Bronchial epithelial cell (primary cell): ENCODE data around the gene THOC6. TPM values are rescaled to one million over a fixed set of nuclear protein-coding genes. Genes with fewer than 3 reads are reported as not detected.
A peak's percentile ranks its signal among the peaks of the same experiment; 100 is the strongest.

Source experiments
- DNase-seq: peaks from one replicate; pipeline ENCODE4 v3.0.0-alpha.2; 2010; ENCODE audit warnings: low read depth
- FAIRE-seq: peaks from 2 replicates; lab custom pipeline; 2011; peaks lifted over from hg19 to GRCh38; lab: Jason Lieb, UNC
- H3K27me3 ChIP-seq: 2 replicates; pipeline ENCODE4 v1.5.1; 2011; ENCODE audit warnings: low read length; ENCODE audit not compliant: control insufficient read depth, insufficient read depth
- H3K36me3 ChIP-seq: 2 replicates; pipeline ENCODE4 v1.5.1; 2011; ENCODE audit warnings: low read length; ENCODE audit not compliant: control insufficient read depth, insufficient read depth
- H3K4me3 ChIP-seq: 2 replicates; pipeline ENCODE4 v1.5.1; 2011; ENCODE audit warnings: mild to moderate bottlenecking, low read depth, low read length, control low read depth
- CTCF ChIP-seq: IDR thresholded peaks from 2 replicates; pipeline ENCODE4 v1.5.1; 2011; ENCODE audit warnings: mild to moderate bottlenecking, moderate library complexity, low read length, control low read depth, inconsistent platforms; ENCODE audit not compliant: insufficient read depth, severe bottlenecking
- total RNA-seq: library from RNA; depleted of rRNA; stranded (reverse); fragments of >200 nt; gene quantifications from 2 replicates; pipeline ENCODE4 v1.2.1, GENCODE V29; 2014

Gene THOC6
- total RNA-seq, 1 donor from 2014 or later: 28.4 TPM

- TF ChIP-seq CTCF: no peak
- Histone ChIP-seq H3K36me3 (no peaks in the 10 kb centered on the region), H3K4me3 (no peak overlapping the region), H3K27me3 (peaks cover 2% of the 10 kb centered on the region)
- DNase-seq (no peak), FAIRE-seq (no peak)
Observed at GRCh38 chr16:2982402-2982801, 41.4 kb upstream of the THOC6 start.

- TF ChIP-seq CTCF: peak; percentile 81
- FAIRE-seq (no peak), DNase-seq (peak; percentile 67)
- peaks cover 2% of the 10 kb centered on the region for H3K27me3 ChIP-seq
- peak overlapping the region; percentile 18 for H3K4me3 ChIP-seq
- no peaks in the 10 kb centered on the region for H3K36me3 ChIP-seq
Observed at GRCh38 chr16:2983706-2984136, 40.1 kb upstream of the THOC6 start.

- DNase-seq (no peak), FAIRE-seq (no peak)
- H3K36me3 ChIP-seq: no peaks in the 10 kb centered on the region
- TF ChIP-seq CTCF: no peak
- no peak overlapping the region for H3K4me3 ChIP-seq
- H3K27me3 ChIP-seq: peaks cover 7% of the 10 kb centered on the region
Observed at GRCh38 chr16:2985462-2985861, 38.4 kb upstream of the THOC6 start.

- Histone ChIP-seq H3K4me3 (no peak overlapping the region), H3K27me3 (peaks cover 7% of the 10 kb centered on the region), H3K36me3 (no peaks in the 10 kb centered on the region)
- FAIRE-seq (no peak), DNase-seq (no peak)
- TF ChIP-seq CTCF: no peak
Observed at GRCh38 chr16:2985893-2986355, 37.9 kb upstream of the THOC6 start.

GRCh38 chr16:2986623-2987188 is 37.1 kb upstream of the THOC6 start:
- no peak for FAIRE-seq
- TF ChIP-seq CTCF: no peak

GRCh38 chr16:2987286-2987685 is 36.5 kb upstream of the THOC6 start:
- H3K36me3 ChIP-seq: no peaks in the 10 kb centered on the region
- peaks cover 7% of the 10 kb centered on the region for H3K27me3 ChIP-seq
- no peak for DNase-seq
- TF ChIP-seq CTCF: no peak
- no peak overlapping the region for H3K4me3 ChIP-seq
- FAIRE-seq: no peak

More at GRCh38 chr16:2986623-2987188, 37.1 kb upstream of the THOC6 start:
- DNase-seq: no peak
- no peaks in the 10 kb centered on the region for H3K36me3 ChIP-seq
- H3K4me3 ChIP-seq: no peak overlapping the region
- H3K27me3 ChIP-seq: peaks cover 7% of the 10 kb centered on the region
